Colon (tissue), 2 donors: ENCODE results near the gene OPCML.

ENCODE experiments used
- FAIRE-seq: peaks from 2 replicates; lab custom pipeline; 2012; peaks lifted over from hg19 to GRCh38; lab: Jason Lieb, UNC
- donor health status: control.
- donor health status: control.

The OPCML gene

DNA sequence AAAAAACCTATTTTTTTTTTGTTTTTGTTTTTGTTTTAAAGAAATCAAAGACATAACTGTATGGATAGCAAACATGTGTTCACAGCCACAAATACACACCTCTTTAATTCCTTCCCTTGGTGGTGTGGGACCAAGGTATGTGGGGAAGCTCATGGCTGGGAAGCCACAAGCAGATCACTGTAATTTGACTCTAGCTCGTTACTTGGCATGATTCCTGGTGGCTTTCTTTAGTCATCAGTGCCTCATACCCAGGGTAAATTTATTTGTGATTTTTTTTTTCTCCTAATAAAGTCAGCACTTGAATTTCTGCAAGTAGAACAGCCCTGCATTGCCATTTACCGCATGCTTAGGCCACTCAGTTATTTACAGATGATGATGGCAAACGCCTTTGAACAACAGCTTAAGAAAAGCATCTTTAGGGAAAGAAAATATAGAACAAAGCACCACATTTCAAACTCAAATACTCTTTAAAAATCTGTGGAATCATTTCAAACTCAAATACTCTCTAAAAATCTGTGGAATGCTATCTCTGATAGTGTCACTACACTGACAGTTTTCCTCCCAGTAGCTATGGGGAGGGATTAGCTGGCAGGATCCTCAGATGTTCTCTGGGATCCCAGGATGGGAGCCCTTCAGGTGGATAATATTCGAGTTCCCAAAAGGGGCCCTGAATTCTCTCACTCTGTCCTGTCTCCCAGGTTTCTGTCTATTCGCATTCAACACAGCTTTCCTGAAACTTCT lies 687.2 kb downstream of the OPCML start:
- FAIRE-seq = no peak

DNA sequence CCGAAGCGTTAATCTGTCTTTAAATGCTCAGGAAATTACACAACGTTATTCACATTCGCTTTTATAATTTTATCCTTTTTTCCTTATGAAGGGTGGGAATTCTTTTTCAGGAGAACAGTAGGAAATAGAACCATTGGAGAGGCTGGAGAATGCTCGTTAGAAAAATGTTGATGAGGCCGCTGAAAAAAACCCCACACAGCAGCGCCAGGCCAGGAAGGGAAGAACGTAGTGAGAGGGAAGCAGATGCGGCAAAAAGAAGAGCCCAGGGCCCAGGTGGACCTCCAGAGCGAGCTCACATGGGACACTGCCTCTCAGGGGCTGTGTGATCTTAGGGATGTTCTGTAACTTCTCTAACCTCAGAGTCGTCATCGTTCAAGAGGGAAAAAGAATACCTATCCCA lies 691.6 kb downstream of the OPCML start:
- no peak for FAIRE-seq

DNA sequence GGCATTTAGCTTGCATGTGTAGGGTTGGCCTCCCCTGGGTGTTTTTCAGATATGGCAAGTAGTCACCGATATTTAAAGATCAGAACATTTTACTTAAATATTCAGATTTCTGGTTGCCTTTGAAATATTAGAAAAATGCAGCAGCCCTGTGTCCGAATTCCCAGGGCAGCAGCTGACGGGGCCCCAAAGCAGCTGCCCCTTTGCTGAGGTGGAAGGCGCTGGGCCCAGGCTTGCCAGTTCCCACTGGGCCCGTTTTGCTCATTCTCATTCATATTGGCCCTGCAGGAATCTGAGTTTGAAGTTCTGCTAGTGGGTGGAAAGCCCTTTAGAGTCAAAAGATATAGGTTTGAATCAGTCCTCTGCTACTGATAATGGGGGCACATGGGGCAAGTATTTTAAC lies 692.1 kb downstream of the OPCML start:
- FAIRE-seq = no peak

DNA sequence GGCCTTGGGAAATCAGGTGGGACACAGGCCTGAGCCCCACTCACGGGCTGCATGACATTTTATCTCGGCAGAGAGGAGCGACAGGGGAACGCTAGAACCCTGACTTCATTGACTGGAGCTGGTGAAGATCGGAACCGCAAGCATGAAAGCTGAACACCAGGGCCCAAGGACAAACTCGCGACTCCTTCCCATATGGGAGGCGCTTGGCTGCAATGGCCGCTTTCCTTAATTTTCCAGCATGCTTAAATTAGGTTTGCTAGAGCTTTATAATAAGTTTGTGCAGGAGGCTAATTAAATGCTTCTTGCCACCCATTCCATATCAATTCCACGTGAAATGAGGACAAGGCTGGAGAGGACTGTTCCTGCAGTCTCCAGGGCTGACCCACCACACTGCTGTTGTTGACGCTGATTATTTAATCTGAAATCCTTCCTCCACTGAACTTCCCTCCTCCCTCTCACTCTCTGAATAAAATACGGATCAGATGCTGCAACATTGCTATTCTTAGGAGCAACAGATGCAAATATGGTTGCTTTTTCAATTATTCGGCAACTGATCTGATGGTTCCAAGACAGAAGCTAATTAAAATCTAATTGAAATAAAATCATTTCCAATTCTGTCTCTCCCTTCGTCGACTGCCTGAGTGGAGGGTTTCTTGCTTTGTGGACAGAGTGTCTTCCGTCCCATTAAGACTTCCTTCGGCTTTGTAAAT lies 692.9 kb downstream of the OPCML start:
- FAIRE-seq = no peak

DNA sequence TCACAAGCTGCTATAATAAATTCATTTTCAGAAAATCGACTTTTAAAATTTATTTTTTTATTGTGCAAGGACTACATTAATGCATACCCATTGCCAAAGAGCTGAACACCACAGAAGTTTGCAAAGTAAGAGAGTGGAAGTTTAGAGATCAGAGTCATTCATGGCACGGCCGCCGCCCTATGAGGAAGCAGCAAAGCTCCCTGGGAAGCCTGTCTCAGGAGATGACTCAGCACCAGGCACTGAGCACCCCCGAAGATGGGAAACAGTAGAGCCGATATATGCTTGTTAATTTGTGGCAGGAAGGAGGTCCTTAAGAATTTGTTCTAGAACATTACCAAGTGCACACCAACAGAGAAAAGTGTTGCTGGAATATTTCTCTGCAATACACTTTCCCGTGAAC lies 693.7 kb downstream of the OPCML start:
- no peak for FAIRE-seq

DNA sequence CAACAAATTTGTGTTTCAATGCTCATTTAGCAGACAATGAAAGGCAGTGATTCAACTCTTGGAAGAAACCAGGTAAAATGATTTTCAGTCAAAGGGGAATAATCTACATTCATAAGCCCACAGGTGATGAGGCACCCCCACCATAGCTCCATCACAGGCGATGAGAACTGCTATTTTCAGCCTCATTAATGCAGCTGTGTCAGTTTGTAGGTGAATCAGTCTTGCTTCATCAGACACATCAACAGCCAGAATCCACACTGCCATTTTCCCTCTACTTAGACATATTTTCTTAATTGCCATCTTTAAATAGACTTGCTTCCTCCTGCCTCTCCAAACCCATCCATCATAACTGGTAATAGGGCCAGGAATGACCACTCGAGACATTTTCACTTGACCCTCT lies 701.0 kb downstream of the OPCML start:
- FAIRE-seq = no peak

DNA sequence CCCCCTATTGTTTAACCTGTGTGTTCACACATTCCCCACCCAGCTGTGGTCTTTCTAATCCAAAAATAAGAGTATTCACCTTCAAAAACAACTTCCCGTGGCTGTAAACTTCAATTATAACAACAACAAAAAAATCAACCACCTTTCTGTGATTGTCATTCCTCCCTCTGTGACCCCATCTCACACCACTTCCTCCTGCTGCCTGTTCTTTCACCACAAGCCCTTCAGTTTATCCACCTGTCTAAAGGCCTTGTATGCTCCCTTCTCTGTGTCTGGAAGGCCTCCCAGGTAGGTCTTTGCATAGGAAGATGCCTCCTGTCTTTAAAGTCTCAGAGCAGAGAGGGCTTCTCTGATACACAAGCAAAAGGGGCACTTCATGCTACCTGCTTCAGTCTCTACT lies 707.7 kb downstream of the OPCML start:
- FAIRE-seq = no peak

DNA sequence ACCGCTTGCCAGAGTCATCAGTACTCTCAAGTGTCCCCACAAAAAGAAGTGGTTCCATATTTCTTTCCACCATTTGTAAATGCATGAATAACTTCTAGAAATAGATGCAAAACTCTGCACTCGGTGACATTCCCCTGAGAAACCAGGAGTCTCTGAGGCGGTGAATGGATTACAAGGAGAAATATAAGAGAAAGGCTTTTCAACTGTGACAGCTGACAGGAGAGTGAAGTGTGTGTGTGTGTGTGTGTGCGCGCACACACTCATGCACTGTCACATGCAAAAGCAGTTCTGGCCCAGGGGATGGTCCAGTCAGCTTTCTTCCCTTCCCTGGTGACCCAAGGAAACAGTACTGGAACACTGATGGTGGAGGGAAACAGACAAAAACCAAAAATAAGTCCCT lies 710.0 kb downstream of the OPCML start:
- no peak for FAIRE-seq

DNA sequence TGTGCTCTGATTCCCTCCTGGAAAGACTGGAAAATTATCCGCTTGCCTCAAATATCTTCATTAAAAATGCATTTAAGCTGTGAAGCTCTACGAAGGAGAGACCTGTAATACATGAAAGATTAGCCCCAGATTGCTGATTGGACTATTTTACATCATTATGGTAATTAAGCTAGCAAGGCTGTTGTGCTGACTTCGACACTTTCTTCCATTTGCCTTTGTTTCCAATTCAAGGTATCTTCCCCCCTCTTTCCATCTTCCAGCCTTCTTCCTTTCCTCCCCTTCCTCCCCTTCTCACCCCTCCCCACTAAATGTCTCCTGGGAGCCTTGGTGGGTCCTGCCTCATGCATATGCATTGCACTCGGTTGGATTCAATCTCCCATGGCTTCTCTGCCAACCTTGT lies 710.8 kb downstream of the OPCML start:
- FAIRE-seq = no peak

DNA sequence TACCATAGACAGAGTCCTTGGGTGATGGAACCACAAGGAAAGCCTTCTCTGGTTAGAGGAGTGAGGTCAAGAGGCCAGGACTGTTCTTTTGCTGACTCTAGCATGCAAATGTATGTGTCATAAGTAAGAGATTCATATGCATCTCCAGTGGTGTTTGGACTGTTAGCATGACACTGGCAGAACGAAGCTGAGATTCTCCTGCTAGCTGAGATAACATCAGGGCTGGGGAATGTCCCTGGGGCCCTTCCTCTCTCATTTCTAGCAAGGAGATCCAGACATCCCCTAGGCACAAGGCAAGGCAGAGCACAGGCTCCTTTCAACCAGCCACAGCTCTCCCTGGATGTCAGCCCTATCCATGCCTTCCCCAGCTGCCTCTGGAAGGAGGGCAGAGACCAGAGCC lies 711.3 kb downstream of the OPCML start:
- FAIRE-seq = no peak

DNA sequence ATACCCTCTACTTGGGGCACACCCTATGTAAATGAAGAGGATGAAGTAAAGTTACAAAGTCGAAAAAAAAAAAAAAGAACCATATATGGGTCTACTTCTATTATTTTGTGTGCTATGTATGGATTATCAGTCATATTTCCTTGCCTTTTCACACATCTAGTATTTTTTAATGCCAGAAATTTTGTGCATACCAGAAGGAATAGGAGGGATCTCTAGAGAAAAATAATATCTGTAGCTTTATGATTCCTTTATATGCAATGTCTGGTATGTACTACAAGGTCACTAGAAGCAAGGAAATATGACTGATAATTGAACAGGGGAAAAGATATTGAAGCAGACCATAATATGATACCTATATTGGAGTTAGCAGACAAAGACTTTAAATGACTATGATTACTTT lies 713.4 kb downstream of the OPCML start:
- no peak for FAIRE-seq

DNA sequence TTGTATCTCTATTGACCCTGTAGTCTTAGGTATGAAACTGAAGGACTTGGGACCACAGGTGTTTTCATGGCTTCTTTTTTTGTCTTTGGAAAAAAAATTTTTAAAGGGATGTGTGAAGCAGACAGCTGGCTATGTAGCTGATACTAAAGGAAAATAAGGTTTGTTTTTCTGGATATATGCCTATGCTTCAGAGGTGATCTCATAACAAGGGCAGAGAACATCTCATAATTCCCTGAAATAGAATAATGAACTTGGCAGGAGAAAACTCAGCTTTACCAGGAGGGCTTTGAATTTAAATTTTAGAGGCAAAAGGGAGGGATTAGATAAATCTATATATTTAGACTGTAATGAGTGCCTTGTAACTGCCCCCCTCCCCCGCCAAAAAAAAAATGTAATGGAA lies 714.9 kb downstream of the OPCML start:
- no peak for FAIRE-seq

DNA sequence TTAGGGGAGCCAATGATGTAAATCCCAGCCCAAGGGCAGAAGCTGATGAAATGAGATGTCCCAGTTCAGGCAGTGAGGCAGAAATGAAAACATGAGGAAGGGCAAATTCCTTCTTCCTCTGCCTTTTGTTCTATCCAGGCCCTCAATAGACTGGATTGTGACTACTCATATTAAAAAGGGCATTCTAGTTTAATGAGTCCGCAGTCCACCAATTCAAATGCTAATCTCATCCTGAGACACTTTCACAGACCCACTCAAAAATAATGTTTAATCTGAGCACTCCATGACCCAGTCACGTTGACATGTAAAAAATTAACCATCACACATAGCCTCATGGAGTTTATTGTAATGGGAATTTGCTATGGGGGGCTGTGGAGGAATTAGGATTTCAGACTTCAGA lies 717.9 kb downstream of the OPCML start:
- FAIRE-seq = no peak

DNA sequence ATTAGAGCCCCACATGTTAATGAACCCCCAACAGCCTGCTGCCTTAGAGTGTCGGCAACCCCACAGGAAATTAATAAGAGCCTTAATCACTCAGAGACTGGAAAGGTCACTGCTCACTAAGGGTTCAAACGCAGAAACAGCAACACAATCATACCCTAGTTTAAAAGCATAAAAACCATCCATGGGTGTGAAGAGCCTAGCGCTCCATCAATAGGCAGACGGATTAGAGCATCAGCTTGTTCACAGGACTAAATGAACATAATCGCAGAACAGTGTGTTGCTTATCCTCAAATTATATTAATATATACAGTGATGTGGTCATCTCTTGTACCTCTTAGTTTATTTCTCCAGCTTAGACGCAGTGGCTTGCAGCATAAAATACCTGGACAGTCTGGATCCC lies 720.7 kb downstream of the OPCML start:
- FAIRE-seq = no peak

DNA sequence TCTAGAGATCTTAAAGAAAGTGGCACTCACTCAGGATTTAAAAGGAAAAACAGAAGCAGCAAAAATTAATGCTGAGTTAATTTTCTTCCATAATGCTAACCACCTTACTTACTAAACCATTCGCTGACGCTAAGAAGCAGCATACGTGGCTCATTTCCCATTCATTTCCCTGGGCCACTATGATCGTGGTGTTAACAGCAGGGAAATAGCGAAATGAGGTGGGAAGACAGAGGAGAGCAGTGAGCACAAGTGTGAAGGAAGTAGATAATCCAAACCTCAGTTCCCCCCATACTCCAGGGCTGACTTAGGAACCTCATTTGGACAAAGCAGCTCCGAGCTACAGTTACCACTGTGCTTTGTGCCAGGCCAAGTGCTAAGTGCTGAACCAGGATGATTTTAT lies 723.2 kb downstream of the OPCML start:
- no peak for FAIRE-seq

DNA sequence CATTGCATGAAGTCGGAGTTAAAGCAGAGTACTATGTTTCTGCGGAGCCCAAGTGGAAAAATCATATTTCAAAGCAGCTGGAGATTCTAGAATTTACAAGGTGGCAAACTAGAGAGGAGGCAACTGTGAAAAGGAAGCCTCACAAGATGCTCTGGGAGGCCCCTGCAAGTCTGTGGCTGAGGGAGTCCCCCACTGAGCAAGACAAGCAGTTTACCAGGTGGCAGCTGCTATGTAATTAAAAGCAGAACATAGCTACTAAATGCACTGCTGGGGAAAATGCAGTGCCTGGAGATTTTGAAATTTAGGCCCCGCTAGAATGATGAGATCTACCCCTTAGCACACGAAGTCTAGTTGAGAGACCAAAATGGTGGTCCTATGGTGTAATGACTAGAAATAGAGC lies 728.0 kb downstream of the OPCML start:
- FAIRE-seq = no peak

DNA sequence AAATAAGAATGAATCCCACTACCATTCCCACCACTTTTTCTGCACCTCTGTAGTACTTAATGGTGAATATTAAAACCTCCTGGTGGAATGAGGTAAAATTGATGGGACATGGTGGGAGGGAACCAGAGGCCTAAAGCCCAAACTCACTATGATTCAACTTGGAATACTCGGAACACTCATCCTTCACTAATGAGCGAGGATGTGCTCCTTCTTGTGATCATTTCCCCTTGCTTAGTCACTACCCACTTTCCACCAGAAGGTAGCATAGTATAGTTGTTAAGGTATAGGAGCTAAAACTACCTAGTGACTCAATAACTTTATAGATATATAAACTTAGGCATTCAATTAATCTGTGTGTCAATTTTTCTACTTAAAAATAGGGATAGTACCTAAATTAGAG lies 728.9 kb downstream of the OPCML start:
- no peak for FAIRE-seq

DNA sequence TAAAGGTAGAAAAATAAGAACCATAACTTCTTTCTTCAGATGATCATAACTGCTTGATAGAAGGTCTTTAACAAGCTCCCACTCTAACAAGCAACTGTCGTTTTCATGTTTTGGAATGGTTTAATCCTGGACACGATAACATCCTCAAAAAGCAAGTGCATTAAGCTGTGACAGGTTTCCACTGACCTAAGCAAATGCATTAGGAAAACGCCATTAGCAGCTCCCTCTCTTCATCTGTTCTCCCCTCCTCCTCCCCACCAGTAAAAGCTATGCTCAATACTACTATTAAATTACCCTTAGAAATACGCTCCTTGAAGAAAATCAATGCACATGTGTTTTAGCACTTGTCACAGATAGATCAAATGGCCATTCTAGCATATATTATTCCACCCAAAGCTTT lies 729.4 kb downstream of the OPCML start:
- FAIRE-seq = no peak

DNA sequence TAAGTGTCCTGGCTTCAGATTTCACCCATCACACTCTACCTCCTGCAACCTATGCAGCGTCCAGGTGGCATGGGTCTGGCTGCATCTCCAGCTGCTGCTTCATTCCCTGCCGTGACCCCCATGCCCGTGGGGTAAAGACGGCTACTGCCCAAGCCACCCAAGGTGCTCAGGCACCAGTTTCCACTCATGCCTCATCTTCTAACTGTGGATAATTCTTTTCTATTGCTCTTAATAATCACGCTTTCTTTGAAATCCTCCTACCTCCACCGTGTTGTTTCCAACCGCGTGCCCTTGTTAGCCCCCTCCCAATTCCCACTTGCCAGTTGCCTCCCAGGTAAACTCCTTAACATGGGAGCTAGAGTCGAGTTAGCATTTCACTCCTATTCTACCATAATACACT lies 738.5 kb downstream of the OPCML start:
- FAIRE-seq = no peak

DNA sequence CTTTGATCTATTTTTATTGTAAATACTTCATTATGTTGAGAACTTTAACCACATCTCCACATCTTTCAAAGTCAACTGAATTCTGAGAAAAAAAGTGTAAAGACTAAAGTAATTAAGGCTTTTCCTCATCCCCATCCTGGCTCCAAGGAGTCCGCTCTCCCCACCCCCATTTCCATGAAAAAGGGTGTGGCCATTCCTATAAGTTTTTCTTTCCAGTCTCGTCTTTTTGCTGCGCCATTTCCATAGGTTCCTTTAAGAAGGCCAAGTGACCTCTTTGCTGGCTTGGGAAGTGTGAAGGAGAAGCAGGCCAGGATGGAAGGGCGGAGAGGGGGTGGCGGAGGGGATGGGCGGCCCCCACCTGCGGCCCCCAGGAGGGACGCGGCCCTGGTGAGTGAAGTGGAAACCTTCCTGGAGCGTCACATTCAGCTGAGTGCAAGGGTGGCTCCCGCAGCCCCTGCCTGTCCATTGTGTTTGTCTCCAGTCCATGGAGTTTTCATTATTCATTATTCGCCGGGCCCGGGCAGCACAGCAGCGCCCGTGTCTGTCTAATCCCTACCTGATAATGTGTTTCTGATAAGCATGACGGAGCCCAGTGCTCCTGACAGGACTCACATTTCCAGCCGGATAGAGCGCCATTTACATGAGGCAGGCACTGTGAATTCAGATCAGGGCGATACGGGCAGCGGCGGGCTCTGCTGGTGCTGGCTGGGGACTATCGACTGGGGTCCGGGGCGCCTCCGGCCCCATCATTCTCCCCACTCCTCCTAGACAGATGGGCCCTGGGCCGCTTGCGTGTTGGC lies 739.8 kb downstream of the OPCML start:
- FAIRE-seq = no peak

DNA sequence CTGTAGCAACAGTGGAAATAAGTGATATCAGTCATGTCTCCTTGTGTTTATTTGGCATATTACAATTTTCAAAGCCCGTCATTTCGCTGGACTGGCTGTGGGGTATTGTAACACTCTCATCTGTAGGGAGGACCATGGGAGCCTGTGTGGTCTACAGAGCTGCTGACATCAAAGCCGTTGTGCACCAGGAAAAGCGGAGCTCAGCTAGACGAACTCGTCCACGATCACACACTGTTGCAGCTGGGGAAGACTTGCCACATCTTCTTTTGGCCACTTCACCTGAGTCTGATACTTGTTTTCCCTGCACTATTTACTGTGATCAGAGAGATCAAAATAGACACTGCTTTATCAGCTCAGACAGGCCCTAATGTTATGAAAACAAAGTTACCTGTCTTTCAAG lies 741.3 kb downstream of the OPCML start:
- FAIRE-seq = no peak

DNA sequence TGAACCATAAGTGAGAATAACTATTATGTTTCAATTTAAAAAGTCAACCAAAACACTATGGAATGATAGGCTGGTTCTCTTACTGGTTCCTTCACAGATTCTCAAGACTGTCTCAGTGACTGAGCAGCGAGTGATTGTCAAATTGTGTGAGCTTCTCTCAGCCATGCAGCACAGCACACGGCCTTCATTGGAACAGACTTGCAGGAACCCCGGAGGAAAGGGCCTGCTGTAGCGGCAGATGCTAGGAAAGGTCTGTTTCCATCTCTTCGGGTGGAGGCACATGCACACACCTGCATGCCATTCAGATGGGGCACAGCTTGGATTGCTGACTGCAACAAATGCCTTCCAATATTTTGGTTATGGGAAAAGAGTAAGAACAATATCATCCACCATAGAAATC lies 741.8 kb downstream of the OPCML start:
- no peak for FAIRE-seq

DNA sequence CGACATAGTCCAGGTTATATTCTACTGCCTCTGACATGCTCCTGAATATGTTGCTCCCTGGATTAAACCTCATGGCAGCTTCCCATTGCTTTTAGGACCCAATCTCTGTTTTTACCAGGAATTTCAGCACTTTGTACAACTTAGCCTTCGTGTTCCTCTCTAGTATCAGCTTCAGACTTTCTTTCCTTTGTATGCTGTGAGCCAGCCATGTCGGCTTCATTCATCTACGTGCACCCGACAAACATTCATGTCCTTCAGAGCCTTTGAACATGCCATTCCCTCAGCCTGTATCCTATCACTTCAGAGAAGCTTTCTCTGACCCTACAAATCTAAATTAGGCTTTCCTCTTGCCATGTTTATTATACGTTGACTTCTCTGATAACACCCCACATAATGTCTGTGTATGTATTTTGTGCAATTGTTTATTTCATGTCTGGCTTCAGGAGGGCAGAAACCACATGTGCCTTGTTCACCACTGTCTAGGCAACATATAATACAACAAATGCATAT lies 743.4 kb downstream of the OPCML start:
- no peak for FAIRE-seq
